ENCODE measurements around the gene HMCN2.

DNA sequence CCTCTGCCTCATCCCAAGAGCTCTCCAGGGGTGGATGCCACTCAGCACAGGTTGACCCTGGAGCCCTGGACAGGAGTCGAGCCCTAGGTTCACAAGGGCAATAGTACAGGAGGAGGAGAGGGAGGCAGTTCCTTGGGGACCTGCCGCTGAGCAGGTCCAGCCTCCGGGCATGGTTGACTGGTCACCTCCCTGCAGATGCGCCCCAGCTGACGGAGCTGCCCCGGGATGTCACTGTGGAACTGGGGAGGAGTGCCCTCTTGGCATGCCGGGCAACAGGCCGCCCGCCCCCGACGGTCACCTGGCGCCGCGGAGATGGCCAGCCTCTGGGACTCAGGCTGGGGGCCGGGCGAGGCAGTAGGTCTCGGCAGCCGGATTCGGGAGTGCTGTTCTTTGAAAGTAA, 53.7 kb downstream of the HMCN2 start:
- no peak for TF ChIP-seq EZH2phosphoT487 (IDR thresholded peaks at IDR 0.05; ENCODE audit: borderline replicate concordance)
- TF ChIP-seq, protein P1, sequence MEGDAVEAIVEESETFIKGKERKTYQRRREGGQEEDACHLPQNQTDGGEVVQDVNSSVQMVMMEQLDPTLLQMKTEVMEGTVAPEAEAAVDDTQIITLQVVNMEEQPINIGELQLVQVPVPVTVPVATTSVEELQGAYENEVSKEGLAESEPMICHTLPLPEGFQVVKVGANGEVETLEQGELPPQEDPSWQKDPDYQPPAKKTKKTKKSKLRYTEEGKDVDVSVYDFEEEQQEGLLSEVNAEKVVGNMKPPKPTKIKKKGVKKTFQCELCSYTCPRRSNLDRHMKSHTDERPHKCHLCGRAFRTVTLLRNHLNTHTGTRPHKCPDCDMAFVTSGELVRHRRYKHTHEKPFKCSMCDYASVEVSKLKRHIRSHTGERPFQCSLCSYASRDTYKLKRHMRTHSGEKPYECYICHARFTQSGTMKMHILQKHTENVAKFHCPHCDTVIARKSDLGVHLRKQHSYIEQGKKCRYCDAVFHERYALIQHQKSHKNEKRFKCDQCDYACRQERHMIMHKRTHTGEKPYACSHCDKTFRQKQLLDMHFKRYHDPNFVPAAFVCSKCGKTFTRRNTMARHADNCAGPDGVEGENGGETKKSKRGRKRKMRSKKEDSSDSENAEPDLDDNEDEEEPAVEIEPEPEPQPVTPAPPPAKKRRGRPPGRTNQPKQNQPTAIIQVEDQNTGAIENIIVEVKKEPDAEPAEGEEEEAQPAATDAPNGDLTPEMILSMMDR (conservative IDR thresholded peaks at IDR 0.05; ENCODE audit: low read length) = no peak
